Peyer's patch (tissue), 4 donors: ENCODE measurements around the gene PSPH.
"Not testable (repeated sequence)": the region's sequence is repeated elsewhere in the genome, so short reads cannot be mapped to it uniquely, and the experiment has no call there.

Experiments
- CTCF ChIP-seq, 6 experiments: fragments of 450-650 bp in 4 of 6; fragments of 200-600 bp in 2 of 6; sonication (generic) in 1 of 6; IDR thresholded peaks; one replicate each; pipeline ENCODE4 v1.5.1; 2017 to 2019; ENCODE audit warnings: antibody characterized with exemption in 6 of 6, mild to moderate bottlenecking in 3 of 6, moderate library complexity in 1 of 6
- POLR2A ChIP-seq, 2 donors: fragments of 450-650 bp; IDR thresholded peaks; one replicate each; pipeline ENCODE4 v1.5.1; 2017; ENCODE audit warnings: antibody characterized with exemption in 2 of 2, mild to moderate bottlenecking in 2 of 2, moderate library complexity in 2 of 2

GRCh38 chr7:56066376-56066775 lies 15.1 kb upstream of the PSPH start:
- TF ChIP-seq CTCF, POLR2A (IDR thresholded peaks at IDR 0.05): not testable (repeated sequence)
